Left lung (tissue), 10 donors: ENCODE measurements around the gene DPP9. TPM values are rescaled to one million over a fixed set of nuclear protein-coding genes. Genes with fewer than 3 reads are reported as not detected.

Experiments
- ATAC-seq: fragments of 200-7000 bp; cut with Tn5 transposase; one replicate; pipeline ENCODE4 v1.9.1; 2020; ENCODE audit warnings: moderate library complexity
- DNase-seq, 4 donors: peaks; one replicate each; pipeline ENCODE4 v3.0.0-alpha.2; 2013 to 2020
- H3K27ac ChIP-seq, 2 donors: fragments of 200-600 bp; sonication (generic) in 1 of 2; one replicate each; pipeline versions ENCODE4 v1.5.0 to v1.8.0; 2020 to 2021
- H3K27me3 ChIP-seq, 2 donors: fragments of 200-600 bp; sonication (generic) in 1 of 2; one replicate each; pipeline versions ENCODE4 v1.5.0 to v1.8.0; 2020 to 2021
- H3K36me3 ChIP-seq, 2 donors: fragments of 200-600 bp; sonication (generic) in 1 of 2; one replicate each; pipeline versions ENCODE4 v1.5.0 to v1.8.0; 2020 to 2021
- H3K4me1 ChIP-seq, 2 donors: fragments of 200-600 bp; one replicate each; pipeline ENCODE4 v1.8.0; 2021
- H3K4me3 ChIP-seq, 2 donors: fragments of 200-600 bp; sonication (generic) in 1 of 2; one replicate each; pipeline versions ENCODE4 v1.5.0 to v1.8.0; 2020 to 2021; ENCODE audit warnings: mild to moderate bottlenecking in 1 of 2
- H3K9me3 ChIP-seq, 2 donors: fragments of 200-600 bp; sonication (generic) in 1 of 2; one replicate each; pipeline versions ENCODE4 v1.5.0 to v1.8.0; 2020 to 2021
- CTCF ChIP-seq, 2 donors: fragments of 200-600 bp; sonication (generic) in 1 of 2; IDR thresholded peaks; one replicate each; pipeline versions ENCODE4 v1.5.0 to v1.8.0; 2021; ENCODE audit warnings: antibody characterized with exemption in 2 of 2
- intact Hi-C, 2 donors: fragments of 100-400 bp; cut with DNase I; formaldehyde crosslinking; loops; one replicate each; pipeline versions ENCODE4 v1.11.2 to v1.14.2; 2022
- polyA plus RNA-seq, 6 donors: library from polyadenylated mRNA; unstranded; fragments of 120-200 nt; gene quantifications; one replicate each; pipeline ENCODE4 v1.2.1, GENCODE V29; 2013; ENCODE audit not compliant: insufficient read length in 6 of 6
- total RNA-seq, 2 donors: library from RNA; stranded (reverse); fragmentation: NEBNext Ultra II Directional; extraction: Animal tissue kit (Norgen Biotek cat#: 25700); gene quantifications; one replicate each; pipeline ENCODE4 v1.2.1, GENCODE V29; 2021
- donor health status: DM: no; HTN: yes; CAD: no.
- donor health status: DM: no; HTN: no; CAD: no.

Gene DPP9
- total and polyA plus RNA-seq, 8 donors, result 25.2 to 95.5 (median 31.3) TPM

- peak; percentile 58 for ATAC-seq
- peaks cover 0 to 7% of the 10 kb centered on the region in 2 donors for H3K27me3 ChIP-seq
- TF ChIP-seq CTCF (IDR thresholded peaks at IDR 0.05), result peak; percentile 26 to 57
- no peaks in the 10 kb centered on the region for H3K9me3 ChIP-seq
- no peak overlapping the region for H3K4me3 ChIP-seq
- no peak overlapping the region for H3K27ac ChIP-seq
- intact Hi-C loops, result loop anchor here in 1 of 2 donors (5.0 kb wide), 1 partner anchor 62 kb away; the partner anchor contains the start of gene FEM1A
- peaks cover 0 to 3% of the 10 kb centered on the region in 2 donors for H3K4me1 ChIP-seq
- DNase-seq, result no peak
- no peaks in the 10 kb centered on the region for H3K36me3 ChIP-seq
These were observed 7.1 kb upstream of the DPP9 start for GRCh38 chr19:4730740-4731171.

- intact Hi-C loops, result no loop called here
- Histone ChIP-seq H3K27ac (no peak overlapping the region), H3K36me3 (no peaks in the 10 kb centered on the region), H3K27me3 (no peaks in the 10 kb centered on the region), H3K4me3 (no peak overlapping the region), H3K9me3 (no peaks in the 10 kb centered on the region), H3K4me1 (peaks cover 0 to 12% of the 10 kb centered on the region in 2 donors)
- ATAC-seq (no peak), DNase-seq (no peak)
- no peak for TF ChIP-seq CTCF (IDR thresholded peaks at IDR 0.05)
These were observed 5.2 kb upstream of the DPP9 start for GRCh38 chr19:4728871-4729270.

GRCh38 chr19:4722671-4723594 lies 709 bp downstream of the DPP9 start:
- peak; percentile 0 for ATAC-seq
- Histone ChIP-seq H3K27ac (peak overlapping the region; percentile 82 to 89), H3K27me3 (no peaks in the 10 kb centered on the region), H3K9me3 (no peaks in the 10 kb centered on the region), H3K4me1 (peaks cover 19 to 47% of the 10 kb centered on the region in 2 donors), H3K4me3 (peak overlapping the region; percentile 91 to 100), H3K36me3 (peaks cover 0 to 38% of the 10 kb centered on the region in 2 donors)
- intact Hi-C loops, result no loop called here
- no peak for TF ChIP-seq CTCF (IDR thresholded peaks at IDR 0.05)
- DNase-seq, result peak in 1 of 4 donors; percentile 50

- Histone ChIP-seq H3K36me3 (peaks cover 0 to 55% of the 10 kb centered on the region in 2 donors), H3K9me3 (no peaks in the 10 kb centered on the region), H3K27me3 (no peaks in the 10 kb centered on the region), H3K4me3 (no peak overlapping the region), H3K27ac (no peak overlapping the region), H3K4me1 (peaks cover 19 to 58% of the 10 kb centered on the region in 2 donors)
- no peak for ATAC-seq
- no peak for DNase-seq
- intact Hi-C loops, result no loop called here
- no peak for TF ChIP-seq CTCF (IDR thresholded peaks at IDR 0.05)
These were observed 2.4 kb downstream of the DPP9 start for GRCh38 chr19:4721196-4721595.

GRCh38 chr19:4720037-4720700 lies 3.5 kb downstream of the DPP9 start:
- H3K27ac ChIP-seq, result no peak overlapping the region
- no peaks in the 10 kb centered on the region for H3K9me3 ChIP-seq
- intact Hi-C loops, result no loop called here
- H3K4me1 ChIP-seq, result peaks cover 19 to 59% of the 10 kb centered on the region in 2 donors
- H3K36me3 ChIP-seq, result peaks cover 0 to 65% of the 10 kb centered on the region in 2 donors
- ATAC-seq (no peak), DNase-seq (no peak)
- H3K4me3 ChIP-seq, result no peak overlapping the region
- H3K27me3 ChIP-seq, result no peaks in the 10 kb centered on the region
- TF ChIP-seq CTCF (IDR thresholded peaks at IDR 0.05), result no peak
